ENCODE data around the gene CBX1.
A peak's percentile ranks its signal among the peaks of the same experiment; 100 is the strongest.

Gene CBX1

GRCh38 chr17:48101012-48101720 is at the start of gene CBX1:
Gene CBX1 (minus strand): TSS chr17:48101478. CDS start chr17:48077004, 24,474 bp downstream.
- DNase-seq (ENCODE audit: low read depth) = peak; percentile 90

- no peak for DNase-seq (ENCODE audit: low read depth)
These were observed 49.3 kb upstream of the CBX1 start for GRCh38 chr17:48150597-48151001.

GRCh38 chr17:48149787-48150463 is 48.6 kb upstream of the CBX1 start:
- no peak for DNase-seq (ENCODE audit: low read depth)

GRCh38 chr17:48148854-48149786 is 47.8 kb upstream of the CBX1 start:
- no peak for DNase-seq (ENCODE audit: low read depth)

- DNase-seq (ENCODE audit: low read depth) = no peak
These were observed 46.9 kb upstream of the CBX1 start for GRCh38 chr17:48148029-48148770.

- DNase-seq (ENCODE audit: low read depth) = no peak
These were observed 43.9 kb upstream of the CBX1 start for GRCh38 chr17:48144976-48145798.

- DNase-seq (ENCODE audit: low read depth) = no peak
These were observed 43.0 kb upstream of the CBX1 start for GRCh38 chr17:48144231-48144630.

GRCh38 chr17:48143629-48144028 is 42.4 kb upstream of the CBX1 start:
- DNase-seq (ENCODE audit: low read depth) = no peak

GRCh38 chr17:48139944-48140343 is 38.7 kb upstream of the CBX1 start:
- no peak for DNase-seq (ENCODE audit: low read depth)

- DNase-seq (ENCODE audit: low read depth) = no peak
These were observed 36.4 kb upstream of the CBX1 start for GRCh38 chr17:48137656-48138055.

- no peak for DNase-seq (ENCODE audit: low read depth)
These were observed 33.7 kb upstream of the CBX1 start for GRCh38 chr17:48134912-48135480.

GRCh38 chr17:48132385-48132784 is 31.1 kb upstream of the CBX1 start:
- DNase-seq (ENCODE audit: low read depth) = no peak

- peak; percentile 48 for DNase-seq (ENCODE audit: low read depth)
These were observed 30.0 kb upstream of the CBX1 start for GRCh38 chr17:48131216-48131824.

GRCh38 chr17:48129981-48130380 is 28.7 kb upstream of the CBX1 start:
- no peak for DNase-seq (ENCODE audit: low read depth)

- DNase-seq (ENCODE audit: low read depth) = no peak
These were observed 27.1 kb upstream of the CBX1 start for GRCh38 chr17:48128400-48128799.

GRCh38 chr17:48127371-48128051 is 26.2 kb upstream of the CBX1 start:
- DNase-seq (ENCODE audit: low read depth) = no peak

GRCh38 chr17:48126532-48126850 is 25.2 kb upstream of the CBX1 start:
- DNase-seq (ENCODE audit: low read depth) = no peak

- DNase-seq (ENCODE audit: low read depth) = no peak
These were observed 24.7 kb upstream of the CBX1 start for GRCh38 chr17:48125829-48126531.

GRCh38 chr17:48123776-48124388 is 22.6 kb upstream of the CBX1 start:
- DNase-seq (ENCODE audit: low read depth) = no peak
